HepG2 (cell line): ENCODE data around the gene ZNF814. TPM values are rescaled to one million over a fixed set of nuclear protein-coding genes. Genes with fewer than 3 reads are reported as not detected.

Source experiments
- CHCHD3 ChIP-seq: sonication (generic); formaldehyde crosslinking; IDR thresholded peaks from 2 replicates; pipeline ENCODE4 v1.8.0; 2022; ENCODE audit warnings: mild to moderate bottlenecking, missing genetic modification reagents, moderate library complexity
- EZH2 ChIP-seq: conservative IDR thresholded peaks from 2 replicates; pipeline ENCODE4 v1.6.1; 2012; ENCODE audit warnings: mild to moderate bottlenecking, low read depth, low read length, moderate library complexity
- HCFC1 ChIP-seq: fragments of 150-350 bp; IDR thresholded peaks from 2 replicates; pipeline ENCODE4 v1.6.1; 2014; ENCODE audit warnings: low read depth, low read length
- NCOA1 ChIP-seq: sonication (generic); formaldehyde crosslinking; IDR thresholded peaks from 2 replicates; pipeline ENCODE4 v1.9.0; 2021; ENCODE audit warnings: missing genetic modification reagents
- NFE2 ChIP-seq: sonication (generic); formaldehyde crosslinking; IDR thresholded peaks from 2 replicates; pipeline ENCODE4 v1.4.0; 2020; ENCODE audit warnings: missing genetic modification reagents
- NFYB ChIP-seq: sonication (generic); formaldehyde crosslinking; IDR thresholded peaks from 2 replicates; pipeline ENCODE4 v1.4.0; 2020; ENCODE audit warnings: missing genetic modification reagents
- PPARG ChIP-seq: conservative IDR thresholded peaks from 2 replicates; pipeline ENCODE4 v1.6.1; 2016; ENCODE audit warnings: missing biosample characterization, missing genetic modification reagents
- RBFOX2 ChIP-seq: fragments of 200-400 bp; formaldehyde crosslinking; IDR thresholded peaks from 2 replicates; pipeline ENCODE4 v1.6.1; 2017; ENCODE audit warnings: low read depth, mild to moderate bottlenecking, low read length
- ZNF101 ChIP-seq: sonication (generic); formaldehyde crosslinking; IDR thresholded peaks from 2 replicates; pipeline ENCODE4 v1.4.0; 2020; ENCODE audit warnings: mild to moderate bottlenecking, low read depth, missing genetic modification reagents, borderline replicate concordance
- ZNF333 ChIP-seq: sonication (generic); formaldehyde crosslinking; IDR thresholded peaks from 2 replicates; pipeline ENCODE4 v1.4.0; 2020; ENCODE audit warnings: mild to moderate bottlenecking, missing genetic modification reagents, borderline replicate concordance
- ZNF546 ChIP-seq: sonication (generic); formaldehyde crosslinking; conservative IDR thresholded peaks from 2 replicates; pipeline ENCODE4 v1.8.1; 2023; ENCODE audit warnings: mild to moderate bottlenecking, missing genetic modification reagents
- ZNF773 ChIP-seq: sonication (generic); formaldehyde crosslinking; IDR thresholded peaks from 2 replicates; pipeline ENCODE4 v1.4.0; 2020; ENCODE audit warnings: missing genetic modification reagents, borderline replicate concordance
- ZNF781 ChIP-seq: sonication (generic); formaldehyde crosslinking; IDR thresholded peaks from 2 replicates; pipeline ENCODE4 v1.5.1; 2020; ENCODE audit warnings: borderline replicate concordance, mild to moderate bottlenecking, missing genetic modification reagents; ENCODE audit errors: not compliant biosample characterization
- polyA plus RNA-seq, 8 experiments: library from polyadenylated mRNA; depleted of rRNA in 3 of 8; stranded (reverse) in 7 of 8; unstranded in 1 of 8; fragments of >200 nt; fragmentation: Illumina TruSeq in 4 of 8; extraction: Trizol in 4 of 8; gene quantifications; 2 replicates each; pipeline versions ENCODE4 v1.2.1 to v1.2.3, GENCODE V29; 2011 to 2016; ENCODE audit warnings: low read depth in 4 of 8, missing spikeins in 1 of 8, mixed read lengths in 1 of 8; ENCODE audit not compliant: insufficient read depth in 1 of 8
- total RNA-seq, 5 experiments: library from RNA; depleted of rRNA; stranded (reverse); fragments of >200 nt; fragmentation: Illumina TruSeq; extraction: Trizol; gene quantifications; 2 replicates each; pipeline ENCODE4 v1.2.3, GENCODE V29; 2016; ENCODE audit warnings: low read depth in 1 of 5
- TF ChIP-seq, protein P1 (sequence below): sonication (generic); formaldehyde crosslinking; IDR thresholded peaks from 2 replicates; pipeline ENCODE4 v1.4.0; 2020; ENCODE audit warnings: missing genetic modification reagents, mild to moderate bottlenecking, borderline replicate concordance
- TF ChIP-seq, protein P2 (sequence below): sonication (generic); formaldehyde crosslinking; IDR thresholded peaks from 2 replicates; pipeline ENCODE4 v1.5.1; 2020; ENCODE audit warnings: mild to moderate bottlenecking, missing genetic modification reagents, moderate library complexity
- TF ChIP-seq, protein P3 (sequence below): IDR thresholded peaks from 2 replicates; pipeline ENCODE4 v1.6.1; 2012; ENCODE audit warnings: inconsistent platforms
- TF ChIP-seq, protein P4 (sequence below): IDR thresholded peaks from 2 replicates; pipeline ENCODE4 v1.6.1; 2016; ENCODE audit warnings: missing compliant biosample characterization, missing genetic modification reagents, borderline replicate concordance

Gene ZNF814
- total and polyA plus RNA-seq, 2 of the 13 experiments (the other 11 are each of a cell fraction or from before 2014, with no cell fraction given), result 2.5 to 3.4 TPM

DNA sequence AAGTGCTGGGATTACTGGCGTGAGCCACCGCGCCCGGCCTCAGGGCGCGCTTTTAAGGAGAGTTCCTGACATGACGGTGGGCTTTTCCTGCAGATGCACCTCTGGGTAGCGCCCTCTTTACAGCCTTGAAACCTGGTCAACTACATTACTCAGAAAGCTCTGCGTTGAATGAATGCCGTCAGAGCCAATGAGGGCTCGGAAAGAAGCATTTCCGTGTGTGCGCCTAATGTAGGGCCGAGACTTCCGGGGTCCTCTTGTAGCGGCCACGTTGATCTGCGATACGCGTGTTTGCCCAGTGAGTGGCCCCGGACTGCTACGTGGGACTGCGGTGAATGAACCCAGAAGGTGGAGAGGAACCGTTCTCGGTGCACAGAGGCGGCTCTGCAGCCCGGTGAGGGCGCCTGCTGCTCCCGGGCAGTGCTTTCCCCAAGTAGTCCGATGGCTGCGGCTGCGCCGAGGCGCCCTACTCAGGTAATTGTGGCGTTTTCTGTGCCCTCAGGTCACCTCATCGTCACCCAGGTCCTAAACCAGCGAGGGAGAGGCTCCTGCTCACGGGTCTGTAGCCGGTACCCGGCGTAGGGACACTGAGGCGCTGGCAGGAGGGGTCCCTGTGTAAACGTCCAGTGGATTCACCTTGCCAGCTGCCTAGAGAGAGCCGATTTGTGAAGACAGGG is 69.2 kb downstream of the ZNF814 start (continued):
- TF ChIP-seq, protein P1, sequence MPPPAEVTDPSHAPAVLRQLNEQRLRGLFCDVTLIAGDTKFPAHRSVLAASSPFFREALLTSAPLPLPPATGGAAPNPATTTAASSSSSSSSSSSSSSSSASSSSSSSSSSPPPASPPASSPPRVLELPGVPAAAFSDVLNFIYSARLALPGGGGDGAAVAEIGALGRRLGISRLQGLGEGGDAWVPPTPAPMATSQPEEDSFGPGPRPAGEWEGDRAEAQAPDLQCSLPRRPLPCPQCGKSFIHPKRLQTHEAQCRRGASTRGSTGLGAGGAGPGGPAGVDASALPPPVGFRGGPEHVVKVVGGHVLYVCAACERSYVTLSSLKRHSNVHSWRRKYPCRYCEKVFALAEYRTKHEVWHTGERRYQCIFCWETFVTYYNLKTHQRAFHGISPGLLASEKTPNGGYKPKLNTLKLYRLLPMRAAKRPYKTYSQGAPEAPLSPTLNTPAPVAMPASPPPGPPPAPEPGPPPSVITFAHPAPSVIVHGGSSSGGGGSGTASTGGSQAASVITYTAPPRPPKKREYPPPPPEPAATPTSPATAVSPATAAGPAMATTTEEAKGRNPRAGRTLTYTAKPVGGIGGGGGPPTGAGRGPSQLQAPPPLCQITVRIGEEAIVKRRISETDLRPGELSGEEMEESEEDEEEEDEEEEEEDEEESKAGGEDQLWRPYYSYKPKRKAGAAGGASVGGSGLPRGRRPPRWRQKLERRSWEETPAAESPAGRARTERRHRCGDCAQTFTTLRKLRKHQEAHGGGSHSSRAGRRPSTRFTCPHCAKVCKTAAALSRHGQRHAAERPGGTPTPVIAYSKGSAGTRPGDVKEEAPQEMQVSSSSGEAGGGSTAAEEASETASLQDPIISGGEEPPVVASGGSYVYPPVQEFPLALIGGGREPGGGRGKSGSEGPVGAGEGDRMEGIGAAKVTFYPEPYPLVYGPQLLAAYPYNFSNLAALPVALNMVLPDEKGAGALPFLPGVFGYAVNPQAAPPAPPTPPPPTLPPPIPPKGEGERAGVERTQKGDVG (CRISPR knock-in tag), result peak; percentile 49; the same call in 1 of the 2 replicates
- TF ChIP-seq HCFC1 (peak; percentile 61), ZNF781 (CRISPR knock-in tag) (peak; percentile 77), ZNF333 (CRISPR knock-in tag) (0 out of 2 replicates have a peak, but pooled peaks have one; percentile 43), CHCHD3 (CRISPR knock-in tag) (no peak), NFE2 (CRISPR knock-in tag) (no peak), NCOA1 (CRISPR knock-in tag) (no peak), EZH2 (no peak), ZNF101 (CRISPR knock-in tag) (no peak), RBFOX2 (peak; percentile 79), ZNF546 (CRISPR knock-in tag) (no peak), ZNF773 (CRISPR knock-in tag) (no peak), NFYB (CRISPR knock-in tag) (peak; percentile 90), PPARG (CRISPR knock-in tag) (no peak)
- TF ChIP-seq, protein P2, sequence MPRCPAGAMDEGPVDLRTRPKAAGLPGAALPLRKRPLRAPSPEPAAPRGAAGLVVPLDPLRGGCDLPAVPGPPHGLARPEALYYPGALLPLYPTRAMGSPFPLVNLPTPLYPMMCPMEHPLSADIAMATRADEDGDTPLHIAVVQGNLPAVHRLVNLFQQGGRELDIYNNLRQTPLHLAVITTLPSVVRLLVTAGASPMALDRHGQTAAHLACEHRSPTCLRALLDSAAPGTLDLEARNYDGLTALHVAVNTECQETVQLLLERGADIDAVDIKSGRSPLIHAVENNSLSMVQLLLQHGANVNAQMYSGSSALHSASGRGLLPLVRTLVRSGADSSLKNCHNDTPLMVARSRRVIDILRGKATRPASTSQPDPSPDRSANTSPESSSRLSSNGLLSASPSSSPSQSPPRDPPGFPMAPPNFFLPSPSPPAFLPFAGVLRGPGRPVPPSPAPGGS, result no peak
- TF ChIP-seq, protein P3, sequence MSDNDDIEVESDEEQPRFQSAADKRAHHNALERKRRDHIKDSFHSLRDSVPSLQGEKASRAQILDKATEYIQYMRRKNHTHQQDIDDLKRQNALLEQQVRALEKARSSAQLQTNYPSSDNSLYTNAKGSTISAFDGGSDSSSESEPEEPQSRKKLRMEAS, result peak; percentile 92
- TF ChIP-seq, protein P4, sequence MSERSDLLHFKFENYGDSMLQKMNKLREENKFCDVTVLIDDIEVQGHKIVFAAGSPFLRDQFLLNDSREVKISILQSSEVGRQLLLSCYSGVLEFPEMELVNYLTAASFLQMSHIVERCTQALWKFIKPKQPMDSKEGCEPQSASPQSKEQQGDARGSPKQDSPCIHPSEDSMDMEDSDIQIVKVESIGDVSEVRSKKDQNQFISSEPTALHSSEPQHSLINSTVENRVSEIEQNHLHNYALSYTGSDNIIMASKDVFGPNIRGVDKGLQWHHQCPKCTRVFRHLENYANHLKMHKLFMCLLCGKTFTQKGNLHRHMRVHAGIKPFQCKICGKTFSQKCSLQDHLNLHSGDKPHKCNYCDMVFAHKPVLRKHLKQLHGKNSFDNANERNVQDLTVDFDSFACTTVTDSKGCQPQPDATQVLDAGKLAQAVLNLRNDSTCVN (CRISPR knock-in tag), result peak; percentile 16
